SK-N-SH (cell line): ENCODE results near the gene YEATS4.

Experiments
- EP300 ChIP-seq, 2 experiments: IDR thresholded peaks; 2 replicates each; pipeline versions ENCODE4 v1.4.0 to v1.6.1; 2012; ENCODE audit warnings: borderline replicate concordance in 1 of 2, low read depth in 1 of 2, low read length in 1 of 2
- EZH2phosphoT487 ChIP-seq: fragments of 200-600 bp; sonication (generic); IDR thresholded peaks from 2 replicates; pipeline ENCODE4 v1.6.1; 2017; ENCODE audit warnings: low read depth, mixed run types, mild to moderate bottlenecking, antibody characterized with exemption, moderate library complexity, borderline replicate concordance
- JUND ChIP-seq: IDR thresholded peaks from 2 replicates; pipeline ENCODE4 v1.4.0; 2012
- MXI1 ChIP-seq: IDR thresholded peaks from 2 replicates; pipeline ENCODE4 v1.6.1; 2012; ENCODE audit warnings: mild to moderate bottlenecking, low read depth, low read length, improper control_type of control experiment
- POLR2AphosphoS5 ChIP-seq: IDR thresholded peaks from 2 replicates; pipeline ENCODE4 v1.6.1; 2012; ENCODE audit warnings: low read depth, low read length
- RFX5 ChIP-seq: IDR thresholded peaks from 2 replicates; pipeline ENCODE4 v1.6.1; 2012; ENCODE audit warnings: mild to moderate bottlenecking, improper control_type of control experiment, low read length
- TAF1 ChIP-seq: IDR thresholded peaks from 2 replicates; pipeline ENCODE4 v1.6.1; 2012; ENCODE audit warnings: low read depth, mild to moderate bottlenecking, low read length, moderate library complexity, borderline replicate concordance
- TEAD4 ChIP-seq: IDR thresholded peaks from 2 replicates; pipeline ENCODE4 v1.4.0; 2012; ENCODE audit warnings: mild to moderate bottlenecking, borderline replicate concordance; ENCODE audit not compliant: insufficient read depth
- ZBTB33 ChIP-seq: IDR thresholded peaks from 2 replicates; pipeline ENCODE4 v1.4.0; 2012; ENCODE audit warnings: low read depth, borderline replicate concordance
- TF ChIP-seq, protein P1 (sequence below): fragments of 200-600 bp; sonication (generic); IDR thresholded peaks from 2 replicates; pipeline ENCODE4 v1.6.1; 2017; ENCODE audit warnings: antibody characterized with exemption, mild to moderate bottlenecking, moderate library complexity
- TF ChIP-seq, protein P2 (sequence below): IDR thresholded peaks from 2 replicates; pipeline ENCODE4 v1.4.0; 2012; ENCODE audit warnings: low read depth

GRCh38 chr12:69341328-69341727 is 18.2 kb upstream of the YEATS4 start:
- TF ChIP-seq JUND (no peak), RFX5 (no peak), POLR2AphosphoS5 (no peak), ZBTB33 (no peak), EZH2phosphoT487 (no peak), TEAD4 (no peak), TAF1 (no peak), MXI1 (no peak), EP300 (IDR thresholded peaks at IDR 0.05; ENCODE audit: borderline replicate concordance in 1 of 2, low read depth in 1 of 2, low read length in 1 of 2) (no peak)
- TF ChIP-seq, protein P1, sequence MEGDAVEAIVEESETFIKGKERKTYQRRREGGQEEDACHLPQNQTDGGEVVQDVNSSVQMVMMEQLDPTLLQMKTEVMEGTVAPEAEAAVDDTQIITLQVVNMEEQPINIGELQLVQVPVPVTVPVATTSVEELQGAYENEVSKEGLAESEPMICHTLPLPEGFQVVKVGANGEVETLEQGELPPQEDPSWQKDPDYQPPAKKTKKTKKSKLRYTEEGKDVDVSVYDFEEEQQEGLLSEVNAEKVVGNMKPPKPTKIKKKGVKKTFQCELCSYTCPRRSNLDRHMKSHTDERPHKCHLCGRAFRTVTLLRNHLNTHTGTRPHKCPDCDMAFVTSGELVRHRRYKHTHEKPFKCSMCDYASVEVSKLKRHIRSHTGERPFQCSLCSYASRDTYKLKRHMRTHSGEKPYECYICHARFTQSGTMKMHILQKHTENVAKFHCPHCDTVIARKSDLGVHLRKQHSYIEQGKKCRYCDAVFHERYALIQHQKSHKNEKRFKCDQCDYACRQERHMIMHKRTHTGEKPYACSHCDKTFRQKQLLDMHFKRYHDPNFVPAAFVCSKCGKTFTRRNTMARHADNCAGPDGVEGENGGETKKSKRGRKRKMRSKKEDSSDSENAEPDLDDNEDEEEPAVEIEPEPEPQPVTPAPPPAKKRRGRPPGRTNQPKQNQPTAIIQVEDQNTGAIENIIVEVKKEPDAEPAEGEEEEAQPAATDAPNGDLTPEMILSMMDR = no peak
- TF ChIP-seq, protein P2, sequence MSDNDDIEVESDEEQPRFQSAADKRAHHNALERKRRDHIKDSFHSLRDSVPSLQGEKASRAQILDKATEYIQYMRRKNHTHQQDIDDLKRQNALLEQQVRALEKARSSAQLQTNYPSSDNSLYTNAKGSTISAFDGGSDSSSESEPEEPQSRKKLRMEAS = no peak
